IMR-90 (cell line): ENCODE results near the gene KDM2A. TPM values are rescaled to one million over a fixed set of nuclear protein-coding genes. Genes with fewer than 3 reads are reported as not detected.

Source experiments
- ATAC-seq: fragments of 200-7000 bp; cut with Tn5 transposase; 2 replicates; pipeline ENCODE4 v1.9.1; 2020; ENCODE audit warnings: low read depth, mild to moderate bottlenecking, moderate library complexity
- BruUV-seq: library from RNA; stranded (reverse); fragments of 400-500 nt; replicated peaks from 2 replicates; lab custom pipeline; 2021; lab: Mats Ljungman, UMichigan
- CTCF ChIA-PET: fragments of 300-600 bp; formaldehyde crosslinking; extraction: SDS; loops from one replicate; lab custom pipeline; 2021; ENCODE audit warnings: antibody characterized with exemption; lab: Yijun Ruan, JAX
- POLR2A ChIA-PET: fragments of 300-600 bp; sonication (Branson Sonifier 250); formaldehyde crosslinking; loops from one replicate; lab custom pipeline; 2022; ENCODE audit warnings: antibody characterized with exemption; ENCODE audit not compliant: unreplicated experiment; lab: Charles Lee
- DNase-seq: peaks from one replicate; pipeline ENCODE4 v3.0.0; 2013
- H2AFZ ChIP-seq: replicated peaks from 2 replicates; pipeline ENCODE3; 2013; ENCODE audit warnings: low read length, mild to moderate bottlenecking; ENCODE audit not compliant: poor library complexity
- H2AK5ac ChIP-seq: 2 replicates; pipeline ENCODE4 v1.6.1; 2013; ENCODE audit warnings: low read depth, low read length, inconsistent platforms
- H2AK9ac ChIP-seq: replicated peaks from 2 replicates; pipeline ENCODE3; 2013; ENCODE audit warnings: mild to moderate bottlenecking, low read depth, low read length, moderate library complexity; ENCODE audit not compliant: poor library complexity
- H2BK120ac ChIP-seq: 2 replicates; pipeline ENCODE4 v1.6.1; 2013; ENCODE audit warnings: low read depth, low read length, inconsistent platforms
- H2BK15ac ChIP-seq: 3 replicates; pipeline ENCODE4 v1.6.1; 2013; ENCODE audit warnings: low read depth, low read length, inconsistent platforms
- H2BK20ac ChIP-seq: 2 replicates; pipeline ENCODE4 v1.6.1; 2013; ENCODE audit warnings: low read depth, mild to moderate bottlenecking, inconsistent platforms, low read length, moderate library complexity
- H2BK5ac ChIP-seq: 2 replicates; pipeline ENCODE4 v1.6.1; 2013; ENCODE audit warnings: mild to moderate bottlenecking, low read depth, low read length, inconsistent platforms; ENCODE audit not compliant: poor library complexity, severe bottlenecking
- H3K14ac ChIP-seq: replicated peaks from 2 replicates; pipeline ENCODE4 v1.6.1; 2013; ENCODE audit warnings: low read depth, low read length, inconsistent platforms
- H3K18ac ChIP-seq: 2 replicates; pipeline ENCODE4 v1.6.1; 2013; ENCODE audit warnings: low read depth, low read length, control low read depth
- H3K23ac ChIP-seq: 2 replicates; pipeline ENCODE4 v1.6.1; 2013; ENCODE audit warnings: low read depth, low read length, inconsistent platforms
- H3K27ac ChIP-seq: 2 replicates; pipeline ENCODE4 v1.5.1; 2013; ENCODE audit warnings: mild to moderate bottlenecking, control low read depth, low read length; ENCODE audit not compliant: insufficient read depth
- H3K27me3 ChIP-seq: 2 replicates; pipeline ENCODE4 v1.6.1; 2013; ENCODE audit warnings: low read length; ENCODE audit not compliant: control insufficient read depth, insufficient read depth
- H3K36me3 ChIP-seq: 2 replicates; pipeline ENCODE4 v1.6.1; 2013; ENCODE audit warnings: low read length, mixed read lengths; ENCODE audit not compliant: control insufficient read depth, insufficient read depth
- H3K4ac ChIP-seq: 2 replicates; pipeline ENCODE4 v1.6.1; 2013; ENCODE audit warnings: low read depth, low read length, inconsistent platforms
- H3K4me1 ChIP-seq: 2 replicates; pipeline ENCODE4 v1.6.1; 2013; ENCODE audit warnings: low read length, mixed read lengths; ENCODE audit not compliant: control insufficient read depth, insufficient read depth
- H3K4me2 ChIP-seq: 2 replicates; pipeline ENCODE4 v1.6.1; 2013; ENCODE audit warnings: low read depth, mild to moderate bottlenecking, control low read depth, low read length, moderate library complexity
- H3K4me3 ChIP-seq: 2 replicates; pipeline ENCODE4 v1.5.1; 2013; ENCODE audit warnings: low read depth, mild to moderate bottlenecking, control low read depth, low read length, moderate library complexity; ENCODE audit not compliant: insufficient read depth
- H3K56ac ChIP-seq: 2 replicates; pipeline ENCODE4 v1.6.1; 2013; ENCODE audit warnings: low read length, inconsistent platforms; ENCODE audit not compliant: insufficient read depth; ENCODE audit errors: extremely low read depth
- H3K79me1 ChIP-seq, 2 experiments: 2 replicates each; pipeline ENCODE4 v1.6.1; 2013; ENCODE audit warnings: low read length in 2 of 2, inconsistent platforms in 1 of 2, low read depth in 1 of 2
- H3K9ac ChIP-seq: 2 replicates; pipeline ENCODE4 v1.6.1; 2013; ENCODE audit warnings: low read depth, low read length, control low read depth
- H3K9me1 ChIP-seq: 2 replicates; pipeline ENCODE4 v1.6.1; 2013; ENCODE audit warnings: low read length, inconsistent platforms; ENCODE audit not compliant: insufficient read depth
- H3K9me3 ChIP-seq: 2 replicates; pipeline ENCODE4 v1.6.1; 2013; ENCODE audit warnings: low read length; ENCODE audit not compliant: control insufficient read depth, insufficient read depth
- H4K20me1 ChIP-seq: 2 replicates; pipeline ENCODE4 v1.6.1; 2013; ENCODE audit warnings: low read length, inconsistent platforms; ENCODE audit not compliant: insufficient read depth
- H4K5ac ChIP-seq: 2 replicates; pipeline ENCODE4 v1.6.1; 2013; ENCODE audit warnings: mild to moderate bottlenecking, low read depth, low read length, control low read depth
- H4K8ac ChIP-seq, 2 experiments: 2 replicates each; pipeline ENCODE4 v1.6.1; 2013; ENCODE audit warnings: low read depth in 2 of 2, low read length in 2 of 2, control low read depth in 1 of 2, inconsistent platforms in 1 of 2
- H4K91ac ChIP-seq: 2 replicates; pipeline ENCODE4 v1.6.1; 2013; ENCODE audit warnings: low read depth, low read length, inconsistent platforms; ENCODE audit not compliant: insufficient read depth
- CEBPB ChIP-seq: IDR thresholded peaks from 2 replicates; pipeline ENCODE4 v1.6.1; 2012; ENCODE audit warnings: low read depth, low read length, improper control_type of control experiment
- CHD1 ChIP-seq: IDR thresholded peaks from 2 replicates; pipeline ENCODE4 v1.6.1; 2012; ENCODE audit warnings: low read depth, low read length, improper control_type of control experiment
- CTCF ChIP-seq: conservative IDR thresholded peaks from 2 replicates; pipeline ENCODE4 v1.5.1; 2012; ENCODE audit warnings: mild to moderate bottlenecking, low read depth, low read length, improper control_type of control experiment
- FOS ChIP-seq: fragments of 150-350 bp; IDR thresholded peaks from 2 replicates; pipeline ENCODE4 v1.6.1; 2016; ENCODE audit warnings: low read depth, low read length
- MAFK ChIP-seq: IDR thresholded peaks from 2 replicates; pipeline ENCODE4 v1.6.1; 2012; ENCODE audit warnings: low read depth, low read length, improper control_type of control experiment
- MAZ ChIP-seq: IDR thresholded peaks from 2 replicates; pipeline ENCODE4 v1.6.1; 2012; ENCODE audit warnings: low read depth, mild to moderate bottlenecking, low read length, improper control_type of control experiment, moderate library complexity, borderline replicate concordance
- NFE2L2 ChIP-seq: fragments of 150-350 bp; IDR thresholded peaks from 2 replicates; pipeline ENCODE4 v1.6.1; 2016; ENCODE audit warnings: low read depth, mild to moderate bottlenecking, low read length
- POLR2A ChIP-seq: IDR thresholded peaks from 2 replicates; pipeline ENCODE4 v1.6.1; 2012; ENCODE audit warnings: mild to moderate bottlenecking, low read depth, low read length
- RAD21 ChIP-seq: IDR thresholded peaks from 2 replicates; pipeline ENCODE4 v1.6.1; 2012; ENCODE audit warnings: low read length, improper control_type of control experiment
- RCOR1 ChIP-seq: IDR thresholded peaks from 2 replicates; pipeline ENCODE4 v1.6.1; 2012; ENCODE audit warnings: mild to moderate bottlenecking, low read length, improper control_type of control experiment; ENCODE audit not compliant: insufficient replicate concordance
- RFX5 ChIP-seq: IDR thresholded peaks from 2 replicates; pipeline ENCODE4 v1.8.0; 2012; ENCODE audit warnings: low read depth, mild to moderate bottlenecking, low read length, moderate library complexity
- WGBS, 2 experiments: methylation state at CpG; one replicate each; pipeline versions ENCODE4 v1.1.5 to v1.1.7; 2013; ENCODE audit warnings: missing lambda C conversion rate in 2 of 2; ENCODE audit not compliant: insufficient read length in 1 of 2; ENCODE audit errors: extremely low coverage in 2 of 2; 5-methylcytosine and 5-hydroxymethylcytosine counted together
- dilution Hi-C: fragments of 300-500 bp; cut with HindIII; formaldehyde crosslinking; loops from one replicate; pipeline ENCODE4 v1.14.3; 2018; ENCODE audit warnings: low sequenced_read_pairs; ENCODE audit not compliant: unreplicated experiment
- in situ Hi-C: fragments of 300-500 bp; cut with MboI; formaldehyde crosslinking; loops from 3 replicates; pipeline ENCODE4 v1.14.3; 2019; ENCODE audit warnings: low sequenced_read_pairs, inconsistent platforms, mixed read lengths
- intact Hi-C: fragments of 100-400 bp; cut with micrococcal nuclease; formaldehyde crosslinking; loops from 2 replicates; pipeline ENCODE4 v1.10.0; 2022
- polyA plus RNA-seq, 3 experiments: library from polyadenylated mRNA; depleted of rRNA; stranded (reverse); fragments of >200 nt; gene quantifications; 2 replicates each; pipeline ENCODE4 v1.2.3, GENCODE V29; 2012; ENCODE audit warnings: low replicate concordance in 1 of 3
- total RNA-seq: library from RNA; depleted of rRNA; stranded (reverse); fragments of >200 nt; gene quantifications from 2 replicates; pipeline ENCODE4 v1.2.3, GENCODE V29; 2012

KDM2A gene
- total and polyA plus RNA-seq, 2 of the 4 experiments (the other 2 are of a cell fraction): 26.7 to 42.6 TPM

DNA sequence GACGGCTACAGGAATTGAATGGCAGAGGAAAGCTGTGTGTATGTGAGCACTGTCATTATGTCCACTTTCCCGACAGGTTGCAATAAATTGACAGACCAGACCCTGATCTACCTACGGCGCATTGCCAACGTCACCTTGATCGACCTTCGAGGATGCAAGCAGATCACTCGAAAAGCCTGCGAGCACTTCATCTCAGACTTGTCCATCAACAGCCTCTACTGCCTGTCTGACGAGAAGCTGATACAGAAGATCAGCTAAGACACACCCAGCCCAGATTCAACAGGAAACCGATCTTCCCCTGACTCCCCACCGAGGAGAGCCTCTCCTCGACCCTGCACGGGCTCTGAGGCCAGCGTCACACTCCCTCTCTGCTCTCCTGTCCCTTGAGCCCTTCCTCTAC lies 135.7 kb downstream of the KDM2A start:
- intact Hi-C loops: no loop called here
- Histone ChIP-seq H3K4ac (no peak overlapping the region), H2AK9ac (no peak overlapping the region), H3K9me3 (no peaks in the 10 kb centered on the region), H3K4me3 (no peak overlapping the region), H3K79me1 (peaks cover 26 to 36% of the 10 kb centered on the region in 2 experiments), H3K4me2 (no peak overlapping the region), H3K9ac (no peak overlapping the region), H3K56ac (no peak overlapping the region), H3K23ac (no peak overlapping the region), H2AFZ (no peak overlapping the region), H3K14ac (no peak overlapping the region), H2BK15ac (no peak overlapping the region), H2AK5ac (no peak overlapping the region), H2BK120ac (no peak overlapping the region), H3K27me3 (no peaks in the 10 kb centered on the region), H2BK5ac (no peak overlapping the region), H4K20me1 (no peaks in the 10 kb centered on the region; the same call in 1 of the 2 replicates), H4K8ac (no peak overlapping the region), H3K9me1 (no peaks in the 10 kb centered on the region), H4K5ac (no peak overlapping the region), H3K27ac (no peak overlapping the region), H2BK20ac (no peak overlapping the region), H3K18ac (no peak overlapping the region), H3K4me1 (no peaks in the 10 kb centered on the region), H3K36me3 (peaks cover 65% of the 10 kb centered on the region), H4K91ac (no peak overlapping the region)
- WGBS, 2 experiments: 91% methylated on average over 1 of the region's 15 CpGs; no CpG with 5 or more reads in 1 of the 2 experiments
- dilution Hi-C loops: no loop called here
- ATAC-seq: no peak
- DNase-seq: no peak
- no peak for TF ChIP-seq RCOR1
- no peak for TF ChIP-seq CEBPB
- no peak for TF ChIP-seq RAD21
- TF ChIP-seq POLR2A: no peak
- no peak for TF ChIP-seq CTCF
- no peak for TF ChIP-seq MAFK
- TF ChIP-seq RFX5: no peak
- TF ChIP-seq MAZ: no peak
- no peak for TF ChIP-seq CHD1
- TF ChIP-seq FOS: no peak
- TF ChIP-seq NFE2L2: no peak
- CTCF ChIA-PET: no interaction called here
- POLR2A ChIA-PET: no interaction called here
- in situ Hi-C loops: no loop called here
- no TSS peak for BruUV-seq
